Activated CD8-positive, alpha-beta memory T cell treated with anti-CD3 and anti-CD28 coated beads, Interleukin-2, amount 50 U/mL, for 24 hours (primary cell): ENCODE measurements around the gene ATP8A1.

Experiments used
- DNase-seq: peaks from one replicate; pipeline ENCODE4 v3.0.0-alpha.2; 2020; ENCODE audit errors: extremely low read depth

The ATP8A1 gene

DNA sequence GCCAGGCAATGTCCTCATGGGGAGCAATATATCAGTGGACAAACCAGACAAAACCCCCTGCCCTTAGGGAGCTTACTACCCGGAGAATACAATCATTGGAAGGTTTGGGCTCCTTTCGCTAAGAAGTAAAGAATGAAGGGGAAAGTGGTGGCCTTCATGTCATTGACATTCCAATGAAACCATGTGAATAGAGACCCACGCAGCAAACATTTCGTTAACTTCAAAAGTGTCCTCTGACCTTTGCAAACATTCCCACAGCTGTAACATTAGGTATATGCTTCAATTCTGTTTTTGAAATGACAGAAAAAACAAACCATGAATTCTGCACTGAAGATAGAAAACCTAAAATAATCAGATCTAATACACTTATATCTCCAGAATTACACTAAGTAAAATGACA is 7.0 kb downstream of the ATP8A1 start:
- no peak for DNase-seq

DNA sequence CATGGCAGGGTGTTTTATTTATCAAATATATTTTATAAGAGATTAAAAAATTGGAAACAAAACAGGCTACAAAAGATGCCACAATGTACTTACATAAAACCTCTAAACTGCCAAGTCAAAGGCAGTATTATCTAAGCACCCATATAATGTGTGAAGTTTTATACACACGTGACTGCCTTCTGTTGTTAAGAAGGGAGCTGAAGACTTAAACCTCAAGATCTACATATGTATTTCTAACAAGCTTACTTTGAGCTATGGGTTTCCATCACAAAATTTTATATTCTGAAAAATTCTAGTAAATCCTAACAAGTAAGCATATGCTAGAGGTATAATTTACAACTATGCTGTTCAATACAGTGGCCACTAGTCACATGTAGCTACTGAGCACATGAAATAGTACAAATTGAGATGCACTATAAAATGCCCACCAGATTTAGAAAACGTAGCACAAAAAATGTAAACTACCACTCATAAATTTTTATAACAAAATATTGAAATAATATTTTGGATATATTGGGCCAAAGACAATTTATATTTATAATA is 9.8 kb downstream of the ATP8A1 start:
- DNase-seq, result no peak

GRCh38 chr4:42646013-42646784 is 10.7 kb downstream of the ATP8A1 start:
- DNase-seq, result no peak

- no peak for DNase-seq
Measured at GRCh38 chr4:42644897-42645296, 12.0 kb downstream of the ATP8A1 start.

DNA sequence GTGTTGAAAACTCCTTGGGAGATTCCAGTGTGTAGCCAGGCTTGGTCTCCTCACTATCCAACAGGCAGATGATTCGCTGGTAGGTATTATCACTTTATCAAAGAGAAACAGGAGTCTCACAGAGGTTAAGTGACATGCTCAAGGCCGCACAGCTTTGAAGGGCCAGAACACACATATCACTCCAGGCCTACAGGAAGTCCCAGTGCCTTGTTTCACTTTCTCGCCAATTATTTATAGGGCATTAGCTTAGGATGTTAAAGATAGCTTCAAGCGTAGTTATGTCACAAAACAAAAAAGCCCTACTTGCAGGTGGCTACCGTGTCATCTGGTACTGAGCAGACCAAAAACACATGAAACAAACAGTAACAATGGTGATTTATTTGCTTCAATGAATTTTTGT is 13.2 kb downstream of the ATP8A1 start:
- DNase-seq, result no peak

DNA sequence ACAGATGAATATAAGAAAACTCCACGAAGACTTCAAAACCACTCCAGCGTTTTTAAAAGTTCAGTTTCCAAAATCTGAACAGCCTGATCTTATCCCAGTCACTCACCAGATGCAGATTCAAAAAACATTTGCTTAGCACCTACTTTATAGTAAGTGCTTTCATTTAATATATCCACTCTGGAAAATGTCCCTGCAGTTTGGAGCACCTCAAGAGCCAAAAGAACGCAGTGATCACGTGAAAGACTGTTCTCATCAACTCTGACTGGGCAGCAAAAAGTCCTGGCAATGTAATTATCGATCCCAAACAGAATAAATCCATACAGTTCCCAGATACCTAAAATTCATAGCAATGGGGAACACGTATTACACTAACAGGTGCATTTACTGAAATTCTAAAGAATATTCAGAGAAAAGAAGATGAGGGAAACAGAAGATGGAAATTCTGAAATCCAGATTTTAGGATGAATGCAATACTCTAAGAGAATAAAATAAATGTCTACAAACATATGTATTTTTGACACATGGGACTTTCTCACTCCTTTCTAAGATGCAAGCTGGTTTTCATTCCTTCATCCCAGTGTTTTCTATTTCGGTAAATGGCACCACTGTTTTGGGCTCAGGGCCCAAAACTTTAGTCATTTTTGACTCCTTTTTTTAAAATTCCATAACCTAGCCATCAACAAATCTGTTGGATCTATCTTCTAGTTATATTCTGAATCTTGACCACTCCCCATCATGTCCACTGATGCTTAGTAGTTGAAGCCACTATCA is 13.9 kb downstream of the ATP8A1 start:
- DNase-seq, result no peak

DNA sequence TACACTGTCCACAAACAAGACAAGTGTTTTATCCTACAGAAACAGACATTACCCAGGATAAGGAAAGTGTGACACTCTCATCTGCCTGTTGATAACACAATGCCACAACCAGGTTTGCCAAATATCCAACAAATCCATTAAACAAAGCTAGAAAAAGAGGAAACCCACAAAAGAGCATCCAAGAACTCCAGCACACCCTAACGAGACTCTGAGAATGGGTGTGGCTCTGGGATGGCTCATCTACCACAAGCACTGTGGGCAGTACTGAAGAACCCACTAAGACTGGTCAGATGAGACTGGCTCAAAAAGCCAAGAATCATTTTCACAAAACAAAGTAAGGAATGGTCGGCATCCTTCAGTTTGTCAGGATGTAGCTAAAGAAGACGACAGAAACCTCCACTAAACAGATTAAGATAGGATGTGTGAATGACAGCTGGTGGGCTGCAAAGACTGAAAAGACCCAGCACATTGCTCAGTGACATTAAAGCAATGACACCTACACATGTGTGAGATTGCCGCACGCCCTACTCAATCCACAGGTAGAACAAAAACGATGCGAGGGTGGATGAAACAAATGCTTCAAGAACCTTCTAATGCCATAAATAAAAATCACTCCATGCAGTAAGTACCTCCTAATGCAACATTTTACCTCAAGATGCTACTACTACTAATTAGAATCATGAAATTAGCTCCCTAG is 14.7 kb downstream of the ATP8A1 start:
- no peak for DNase-seq

DNA sequence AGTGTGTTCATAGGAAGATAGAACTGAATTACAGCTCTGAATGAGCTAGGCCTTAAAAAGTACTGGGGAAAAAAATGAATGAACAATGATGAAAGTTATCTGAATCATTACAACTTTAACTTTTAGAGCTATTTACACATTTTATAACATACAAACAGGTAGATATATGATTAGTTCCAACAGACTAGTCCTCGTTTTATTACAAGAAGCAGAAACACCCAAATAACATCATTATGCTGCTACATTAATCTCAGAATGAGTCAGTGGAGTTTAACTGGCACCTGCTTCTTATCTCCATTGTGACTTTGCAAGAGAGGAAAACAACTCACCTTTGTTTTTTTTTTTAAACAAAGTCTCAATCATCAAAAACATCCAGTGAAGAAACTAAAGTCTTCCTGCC is 15.2 kb downstream of the ATP8A1 start:
- DNase-seq, result no peak

- no peak for DNase-seq
Measured at GRCh38 chr4:42641161-42641560, 15.7 kb downstream of the ATP8A1 start.

DNA sequence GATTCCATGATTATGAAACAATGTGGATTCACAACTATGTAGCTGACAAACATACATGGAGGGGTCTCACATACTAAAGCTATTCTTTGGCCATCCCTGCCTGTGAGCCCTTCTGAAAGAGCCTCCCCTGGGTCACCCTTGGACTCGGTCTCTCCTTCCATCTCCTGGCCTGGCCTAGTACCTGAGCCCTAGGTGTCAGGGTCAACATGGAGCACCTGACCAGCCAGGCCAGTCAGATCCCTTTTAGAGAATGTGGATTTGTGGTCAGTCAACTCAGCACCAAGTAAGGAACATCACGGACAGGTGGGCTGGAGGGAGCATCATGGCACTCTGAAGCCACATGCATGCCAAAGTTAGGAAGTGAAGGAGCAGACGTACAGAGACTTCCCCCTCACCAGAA is 16.3 kb downstream of the ATP8A1 start:
- no peak for DNase-seq

- DNase-seq, result no peak
Measured at GRCh38 chr4:42638993-42639392, 17.9 kb downstream of the ATP8A1 start.

GRCh38 chr4:42638321-42638720 is 18.6 kb downstream of the ATP8A1 start:
- DNase-seq, result no peak

DNA sequence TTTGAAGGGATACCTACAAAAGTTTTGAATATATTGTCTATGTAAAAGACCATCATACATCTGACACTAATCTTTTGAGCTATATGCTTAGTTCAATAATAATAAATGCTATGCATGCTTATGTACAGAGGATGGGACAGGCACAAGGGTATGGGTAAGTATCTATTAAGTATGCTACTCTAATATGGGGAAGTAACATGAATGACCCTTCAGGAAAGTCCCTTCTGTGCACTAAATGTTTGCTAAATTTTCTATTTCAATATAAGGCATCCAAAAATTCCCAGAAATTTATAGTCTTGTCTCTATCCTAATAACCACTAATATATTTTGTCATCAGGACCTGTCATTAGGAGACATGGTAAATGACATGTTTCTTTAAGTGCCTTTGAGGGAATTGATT is 19.0 kb downstream of the ATP8A1 start:
- no peak for DNase-seq

- no peak for DNase-seq
Measured at GRCh38 chr4:42637104-42637503, 19.8 kb downstream of the ATP8A1 start.

GRCh38 chr4:42636645-42636949 is 20.3 kb downstream of the ATP8A1 start:
- no peak for DNase-seq

DNA sequence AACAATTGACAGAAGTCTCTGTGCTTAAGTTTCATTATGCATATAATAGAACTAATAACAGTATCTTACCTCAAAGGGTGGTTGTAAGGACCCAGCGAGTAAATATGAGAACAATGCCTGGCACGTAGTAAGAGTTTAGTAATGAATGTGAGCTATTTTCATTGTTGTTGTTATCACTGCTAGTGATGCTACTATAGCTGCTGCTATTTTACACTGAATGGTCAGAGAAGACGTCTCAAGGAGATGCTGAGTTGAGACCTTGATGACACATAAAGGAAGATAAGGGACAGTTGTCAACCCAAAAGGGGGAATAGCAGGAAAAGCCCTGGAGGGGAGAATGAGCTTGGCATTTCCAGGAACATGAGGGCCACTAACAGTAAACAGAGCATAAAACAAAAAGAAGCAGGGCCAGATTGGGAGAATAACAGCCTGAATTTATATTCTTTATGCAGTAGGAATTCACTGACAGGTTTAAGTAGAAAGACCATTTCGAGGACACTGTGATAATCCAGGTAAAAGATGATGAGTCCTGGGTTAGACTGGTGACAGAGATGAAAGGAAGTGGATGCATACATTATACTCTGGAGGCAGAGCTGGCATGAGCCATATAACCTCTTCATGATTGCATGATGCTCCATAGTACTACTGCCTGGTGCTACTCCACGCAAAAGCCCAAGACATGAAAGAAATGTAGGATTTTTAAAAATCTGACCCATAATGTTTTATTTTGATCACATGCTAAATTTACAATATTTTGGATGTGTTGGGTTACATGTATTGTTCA is 23.1 kb downstream of the ATP8A1 start:
- DNase-seq, result no peak

DNA sequence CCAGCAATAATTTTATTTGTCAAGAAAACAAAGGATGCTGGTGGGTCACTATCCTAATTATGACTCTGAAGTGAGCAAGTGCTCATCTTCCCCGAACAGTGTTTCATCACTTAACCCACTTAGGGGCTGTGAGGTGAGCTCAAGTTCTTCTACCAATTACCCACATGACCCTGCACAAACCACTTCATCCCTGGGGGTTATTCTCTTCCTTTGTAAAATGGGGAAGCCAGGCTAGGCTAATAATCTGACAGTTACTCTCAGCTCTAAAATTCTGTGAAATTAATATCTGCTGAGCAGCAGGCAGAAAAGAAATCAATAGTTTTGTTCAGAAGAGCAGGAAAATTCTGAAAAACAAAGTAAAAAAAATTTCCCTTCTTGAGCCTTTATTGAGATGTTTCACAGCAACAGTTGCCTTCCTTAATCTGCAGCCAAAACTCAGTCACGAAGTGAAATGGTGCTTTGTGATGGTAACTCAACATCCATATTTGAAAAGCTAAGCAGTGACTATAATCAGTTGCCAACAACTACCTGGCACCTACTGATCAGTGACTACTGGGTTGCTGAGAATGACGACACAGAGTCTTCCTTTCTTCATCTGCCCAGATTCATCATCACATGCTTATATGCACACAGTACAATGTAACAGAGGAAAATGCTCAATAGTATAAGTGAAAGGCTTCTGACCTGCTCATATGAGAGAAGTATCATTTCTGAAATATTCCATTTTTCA is 24.1 kb downstream of the ATP8A1 start:
- no peak for DNase-seq

GRCh38 chr4:42630908-42631307 is 26.0 kb downstream of the ATP8A1 start:
- no peak for DNase-seq

- DNase-seq, result no peak
Measured at GRCh38 chr4:42628740-42629139, 28.2 kb downstream of the ATP8A1 start.

GRCh38 chr4:42627885-42628646 is 28.8 kb downstream of the ATP8A1 start:
- peak; percentile 9 for DNase-seq
